HEK293 (cell line): ENCODE data around the gene EPHB1.

Experiments
- CTCF ChIA-PET: fragments of 350-600 bp; formaldehyde crosslinking; extraction: SDS; loops from one replicate; lab custom pipeline; 2021; ENCODE audit warnings: antibody characterized with exemption; lab: Yijun Ruan, JAX
- POLR2A ChIA-PET: fragments of 300-600 bp; formaldehyde crosslinking; extraction: SDS; loops from one replicate; lab custom pipeline; 2020; ENCODE audit warnings: antibody characterized with exemption, inconsistent platforms; lab: Yijun Ruan, JAX
- H3K27ac ChIP-seq: fragments of 200-500 bp; sonication (Bioruptor generic); 2 replicates; pipeline ENCODE4 v1.5.1; 2014; ENCODE audit warnings: low read depth, low read length, control low read depth, inconsistent platforms; ENCODE audit errors: extremely low read depth
- H3K36me3 ChIP-seq, 2 experiments: fragments of 200-500 bp in 1 of 2; sonication (Bioruptor generic) in 1 of 2; 1 replicate in 1 of 2; 2 replicates in 1 of 2; pipeline ENCODE4 v1.5.1; 2014 to 2017; ENCODE audit warnings: inconsistent platforms in 2 of 2, low read length in 2 of 2; ENCODE audit not compliant: control insufficient read depth in 2 of 2, insufficient read depth in 1 of 2
- H3K4me1 ChIP-seq: fragments of 200-500 bp; sonication (Bioruptor generic); 2 replicates; pipeline ENCODE4 v1.5.1; 2014; ENCODE audit warnings: mild to moderate bottlenecking, low read length, inconsistent platforms; ENCODE audit not compliant: control insufficient read depth, insufficient read depth
- H3K4me3 ChIP-seq: 2 replicates; pipeline ENCODE4 v1.5.1; 2011; ENCODE audit warnings: low read depth, mild to moderate bottlenecking, control low read depth, low read length, moderate library complexity
- H3K9me3 ChIP-seq: fragments of 200-500 bp; sonication (Bioruptor generic); 2 replicates; pipeline ENCODE4 v1.5.1; 2014; ENCODE audit warnings: low read depth, low read length, inconsistent platforms; ENCODE audit not compliant: control insufficient read depth, insufficient read depth
- BCL11B ChIP-seq: fragments of 450-650 bp; formaldehyde crosslinking; IDR thresholded peaks from 2 replicates; pipeline ENCODE4 v1.5.1; 2016; ENCODE audit warnings: low read depth, missing biosample characterization, missing genetic modification characterization
- KLF10 ChIP-seq: fragments of 450-650 bp; IDR thresholded peaks from 2 replicates; pipeline ENCODE4 v1.5.1; 2018; ENCODE audit warnings: missing biosample characterization, mild to moderate bottlenecking, missing genetic modification characterization
- PRDM2 ChIP-seq: fragments of 450-650 bp; formaldehyde crosslinking; IDR thresholded peaks from 2 replicates; pipeline ENCODE4 v1.5.1; 2016; ENCODE audit warnings: missing biosample characterization, missing genetic modification characterization, borderline replicate concordance
- SETDB1 ChIP-seq: IDR thresholded peaks from one replicate; pipeline ENCODE4 v1.6.1; 2017; ENCODE audit warnings: mild to moderate bottlenecking, low read length, moderate library complexity, mixed read lengths; ENCODE audit not compliant: insufficient read length
- ZBTB17 ChIP-seq: fragments of 450-650 bp; formaldehyde crosslinking; IDR thresholded peaks from 2 replicates; pipeline ENCODE4 v1.5.1; 2016; ENCODE audit warnings: missing biosample characterization, missing genetic modification characterization
- ZNF174 ChIP-seq: fragments of 450-650 bp; formaldehyde crosslinking; IDR thresholded peaks from 2 replicates; pipeline ENCODE4 v1.5.0; 2017; ENCODE audit warnings: missing biosample characterization, mild to moderate bottlenecking, missing genetic modification characterization
- ZNF423 ChIP-seq: fragments of 450-650 bp; formaldehyde crosslinking; IDR thresholded peaks from 2 replicates; pipeline ENCODE4 v1.5.1; 2016; ENCODE audit warnings: missing biosample characterization, missing genetic modification characterization
- ZNF529 ChIP-seq: fragments of 450-650 bp; formaldehyde crosslinking; IDR thresholded peaks from 2 replicates; pipeline ENCODE4 v1.5.1; 2017; ENCODE audit warnings: missing genetic modification characterization, missing biosample characterization; ENCODE audit not compliant: insufficient replicate concordance
- ZNF558 ChIP-seq: fragments of 450-650 bp; formaldehyde crosslinking; IDR thresholded peaks from 2 replicates; pipeline ENCODE4 v1.5.1; 2016; ENCODE audit warnings: missing biosample characterization, missing genetic modification characterization
- ZNF677 ChIP-seq: fragments of 450-650 bp; IDR thresholded peaks from 2 replicates; pipeline ENCODE4 v1.5.0; 2018; ENCODE audit warnings: missing biosample characterization, mild to moderate bottlenecking, missing genetic modification characterization, moderate library complexity
- ZNF76 ChIP-seq: fragments of 450-650 bp; formaldehyde crosslinking; IDR thresholded peaks from 2 replicates; pipeline ENCODE4; 2016; ENCODE audit warnings: low read depth, missing biosample characterization, missing genetic modification characterization, borderline replicate concordance
- ZNF768 ChIP-seq: fragments of 450-650 bp; formaldehyde crosslinking; IDR thresholded peaks from 2 replicates; pipeline ENCODE4 v1.5.1; 2018; ENCODE audit warnings: missing biosample characterization, mild to moderate bottlenecking, missing genetic modification characterization
- ZNF843 ChIP-seq: fragments of 450-650 bp; formaldehyde crosslinking; IDR thresholded peaks from 2 replicates; pipeline ENCODE4 v1.5.1; 2016; ENCODE audit warnings: missing biosample characterization, missing genetic modification characterization
- TF ChIP-seq, protein P1 (sequence below): fragments of 450-650 bp; formaldehyde crosslinking; IDR thresholded peaks from 2 replicates; pipeline ENCODE4 v1.5.1; 2016; ENCODE audit warnings: missing biosample characterization, missing genetic modification characterization
- TF ChIP-seq, protein P2 (sequence below): fragments of 450-650 bp; formaldehyde crosslinking; IDR thresholded peaks from 2 replicates; pipeline ENCODE4 v1.5.1; 2017; ENCODE audit warnings: missing biosample characterization, missing genetic modification characterization
- TF ChIP-seq, protein P3 (sequence below): fragments of 450-650 bp; IDR thresholded peaks from 2 replicates; pipeline ENCODE4 v1.5.1; 2018; ENCODE audit warnings: missing biosample characterization, missing genetic modification characterization

EPHB1 gene

DNA sequence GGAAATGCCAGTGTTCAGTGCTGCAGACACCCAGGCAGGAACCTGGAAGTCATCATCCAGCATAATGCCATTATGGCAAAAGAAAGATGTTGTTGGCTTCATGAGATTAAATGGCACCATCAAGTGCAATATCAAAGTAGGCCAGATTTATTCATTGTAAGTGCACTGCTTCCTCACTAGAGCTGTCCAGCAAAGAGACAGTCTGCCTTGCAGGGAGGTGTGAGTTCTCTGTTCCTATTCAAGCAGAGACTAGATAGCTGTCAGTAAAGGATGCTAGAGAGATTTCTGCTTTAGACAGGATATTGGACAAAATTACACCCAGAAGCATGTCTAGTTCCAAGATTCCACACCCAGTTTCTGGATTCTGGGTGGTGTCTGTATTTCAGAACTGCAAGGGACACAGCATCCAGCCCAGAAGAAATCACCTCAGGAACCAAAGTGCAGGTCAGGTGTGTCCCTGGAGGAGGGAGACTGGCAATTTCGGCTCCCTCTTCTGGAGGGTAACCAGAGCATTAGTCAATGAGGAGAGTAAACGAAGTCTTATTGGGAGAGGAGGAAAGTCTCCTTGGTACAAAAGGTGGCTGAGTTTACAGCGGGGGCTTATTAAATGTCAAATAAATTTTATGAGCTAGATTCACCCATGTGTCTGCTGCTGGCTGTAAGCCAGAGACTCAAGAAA is 377.3 kb downstream of the EPHB1 start:
- H3K36me3 ChIP-seq: no peaks in the 10 kb centered on the region
- no peaks in the 10 kb centered on the region for H3K9me3 ChIP-seq
- H3K27ac ChIP-seq: no peak overlapping the region
- no peaks in the 10 kb centered on the region for H3K4me1 ChIP-seq
- POLR2A ChIA-PET: no interaction called here
- CTCF ChIA-PET: no interaction called here
- no peak overlapping the region for H3K4me3 ChIP-seq
- TF ChIP-seq BCL11B (tag by site-specific recombination) (no peak), ZNF677 (tag by site-specific recombination) (no peak)
- TF ChIP-seq, protein P1, sequence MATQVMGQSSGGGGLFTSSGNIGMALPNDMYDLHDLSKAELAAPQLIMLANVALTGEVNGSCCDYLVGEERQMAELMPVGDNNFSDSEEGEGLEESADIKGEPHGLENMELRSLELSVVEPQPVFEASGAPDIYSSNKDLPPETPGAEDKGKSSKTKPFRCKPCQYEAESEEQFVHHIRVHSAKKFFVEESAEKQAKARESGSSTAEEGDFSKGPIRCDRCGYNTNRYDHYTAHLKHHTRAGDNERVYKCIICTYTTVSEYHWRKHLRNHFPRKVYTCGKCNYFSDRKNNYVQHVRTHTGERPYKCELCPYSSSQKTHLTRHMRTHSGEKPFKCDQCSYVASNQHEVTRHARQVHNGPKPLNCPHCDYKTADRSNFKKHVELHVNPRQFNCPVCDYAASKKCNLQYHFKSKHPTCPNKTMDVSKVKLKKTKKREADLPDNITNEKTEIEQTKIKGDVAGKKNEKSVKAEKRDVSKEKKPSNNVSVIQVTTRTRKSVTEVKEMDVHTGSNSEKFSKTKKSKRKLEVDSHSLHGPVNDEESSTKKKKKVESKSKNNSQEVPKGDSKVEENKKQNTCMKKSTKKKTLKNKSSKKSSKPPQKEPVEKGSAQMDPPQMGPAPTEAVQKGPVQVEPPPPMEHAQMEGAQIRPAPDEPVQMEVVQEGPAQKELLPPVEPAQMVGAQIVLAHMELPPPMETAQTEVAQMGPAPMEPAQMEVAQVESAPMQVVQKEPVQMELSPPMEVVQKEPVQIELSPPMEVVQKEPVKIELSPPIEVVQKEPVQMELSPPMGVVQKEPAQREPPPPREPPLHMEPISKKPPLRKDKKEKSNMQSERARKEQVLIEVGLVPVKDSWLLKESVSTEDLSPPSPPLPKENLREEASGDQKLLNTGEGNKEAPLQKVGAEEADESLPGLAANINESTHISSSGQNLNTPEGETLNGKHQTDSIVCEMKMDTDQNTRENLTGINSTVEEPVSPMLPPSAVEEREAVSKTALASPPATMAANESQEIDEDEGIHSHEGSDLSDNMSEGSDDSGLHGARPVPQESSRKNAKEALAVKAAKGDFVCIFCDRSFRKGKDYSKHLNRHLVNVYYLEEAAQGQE: peak; percentile 31; the same call in 1 of the 2 replicates

DNA sequence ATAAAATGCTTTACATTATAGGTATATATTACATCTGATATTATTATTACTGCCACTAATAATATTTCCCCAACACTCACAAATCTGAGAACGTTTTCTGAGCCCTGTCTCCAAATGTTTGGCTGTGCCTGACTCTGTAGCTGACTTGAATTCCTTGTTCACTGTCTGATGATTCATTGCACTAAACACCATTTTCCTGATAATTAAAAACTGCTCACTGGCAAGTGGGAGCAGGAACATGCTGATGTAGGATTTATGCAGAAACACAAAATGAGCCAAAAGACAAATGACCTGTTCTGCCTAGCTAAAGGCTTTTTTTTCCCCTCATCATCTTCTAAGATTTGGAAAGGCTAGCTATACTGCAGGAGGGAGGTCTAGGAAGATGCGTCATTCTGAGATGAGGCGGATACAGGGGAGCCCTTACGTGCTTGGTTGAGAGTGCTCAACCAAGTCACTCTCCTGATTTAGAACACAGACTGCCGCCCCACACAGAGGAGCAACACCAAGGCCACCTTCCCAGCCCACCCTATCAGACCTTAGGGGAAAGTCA is 380.7 kb downstream of the EPHB1 start:
- H3K4me1 ChIP-seq: no peaks in the 10 kb centered on the region
- CTCF ChIA-PET: no interaction called here

More for the DNA sequence above, 380.7 kb downstream of the EPHB1 start:
- no peaks in the 10 kb centered on the region for H3K36me3 ChIP-seq
- no peak overlapping the region for H3K4me3 ChIP-seq
- no peak overlapping the region for H3K27ac ChIP-seq
- TF ChIP-seq, protein P2, sequence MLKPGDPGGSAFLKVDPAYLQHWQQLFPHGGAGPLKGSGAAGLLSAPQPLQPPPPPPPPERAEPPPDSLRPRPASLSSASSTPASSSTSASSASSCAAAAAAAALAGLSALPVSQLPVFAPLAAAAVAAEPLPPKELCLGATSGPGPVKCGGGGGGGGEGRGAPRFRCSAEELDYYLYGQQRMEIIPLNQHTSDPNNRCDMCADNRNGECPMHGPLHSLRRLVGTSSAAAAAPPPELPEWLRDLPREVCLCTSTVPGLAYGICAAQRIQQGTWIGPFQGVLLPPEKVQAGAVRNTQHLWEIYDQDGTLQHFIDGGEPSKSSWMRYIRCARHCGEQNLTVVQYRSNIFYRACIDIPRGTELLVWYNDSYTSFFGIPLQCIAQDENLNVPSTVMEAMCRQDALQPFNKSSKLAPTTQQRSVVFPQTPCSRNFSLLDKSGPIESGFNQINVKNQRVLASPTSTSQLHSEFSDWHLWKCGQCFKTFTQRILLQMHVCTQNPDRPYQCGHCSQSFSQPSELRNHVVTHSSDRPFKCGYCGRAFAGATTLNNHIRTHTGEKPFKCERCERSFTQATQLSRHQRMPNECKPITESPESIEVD (tag by site-specific recombination): no peak
- TF ChIP-seq, protein P3, sequence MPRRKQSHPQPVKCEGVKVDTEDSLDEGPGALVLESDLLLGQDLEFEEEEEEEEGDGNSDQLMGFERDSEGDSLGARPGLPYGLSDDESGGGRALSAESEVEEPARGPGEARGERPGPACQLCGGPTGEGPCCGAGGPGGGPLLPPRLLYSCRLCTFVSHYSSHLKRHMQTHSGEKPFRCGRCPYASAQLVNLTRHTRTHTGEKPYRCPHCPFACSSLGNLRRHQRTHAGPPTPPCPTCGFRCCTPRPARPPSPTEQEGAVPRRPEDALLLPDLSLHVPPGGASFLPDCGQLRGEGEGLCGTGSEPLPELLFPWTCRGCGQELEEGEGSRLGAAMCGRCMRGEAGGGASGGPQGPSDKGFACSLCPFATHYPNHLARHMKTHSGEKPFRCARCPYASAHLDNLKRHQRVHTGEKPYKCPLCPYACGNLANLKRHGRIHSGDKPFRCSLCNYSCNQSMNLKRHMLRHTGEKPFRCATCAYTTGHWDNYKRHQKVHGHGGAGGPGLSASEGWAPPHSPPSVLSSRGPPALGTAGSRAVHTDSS (tag by site-specific recombination): no peak
- TF ChIP-seq ZNF423 (tag by site-specific recombination): no peak
- no peak for TF ChIP-seq ZNF529 (tag by site-specific recombination)
- TF ChIP-seq ZNF558 (tag by site-specific recombination): no peak
- no peak for TF ChIP-seq ZNF677 (tag by site-specific recombination)
- no peak for TF ChIP-seq ZNF843 (tag by site-specific recombination)
- TF ChIP-seq SETDB1: no peak
- TF ChIP-seq PRDM2 (tag by site-specific recombination): no peak
- no peak for TF ChIP-seq ZNF768 (tag by site-specific recombination)
- TF ChIP-seq ZNF174 (tag by site-specific recombination): no peak
- TF ChIP-seq ZNF76 (tag by site-specific recombination): no peak
- no peak for TF ChIP-seq KLF10 (tag by site-specific recombination)
- no peak for TF ChIP-seq ZBTB17
- TF ChIP-seq, all 188 proteins: peak for 0
- H3K9me3 ChIP-seq: no peaks in the 10 kb centered on the region
- POLR2A ChIA-PET: no interaction called here
